ENCODE measurements around the gene PEX14.

- TF ChIP-seq, protein P1, sequence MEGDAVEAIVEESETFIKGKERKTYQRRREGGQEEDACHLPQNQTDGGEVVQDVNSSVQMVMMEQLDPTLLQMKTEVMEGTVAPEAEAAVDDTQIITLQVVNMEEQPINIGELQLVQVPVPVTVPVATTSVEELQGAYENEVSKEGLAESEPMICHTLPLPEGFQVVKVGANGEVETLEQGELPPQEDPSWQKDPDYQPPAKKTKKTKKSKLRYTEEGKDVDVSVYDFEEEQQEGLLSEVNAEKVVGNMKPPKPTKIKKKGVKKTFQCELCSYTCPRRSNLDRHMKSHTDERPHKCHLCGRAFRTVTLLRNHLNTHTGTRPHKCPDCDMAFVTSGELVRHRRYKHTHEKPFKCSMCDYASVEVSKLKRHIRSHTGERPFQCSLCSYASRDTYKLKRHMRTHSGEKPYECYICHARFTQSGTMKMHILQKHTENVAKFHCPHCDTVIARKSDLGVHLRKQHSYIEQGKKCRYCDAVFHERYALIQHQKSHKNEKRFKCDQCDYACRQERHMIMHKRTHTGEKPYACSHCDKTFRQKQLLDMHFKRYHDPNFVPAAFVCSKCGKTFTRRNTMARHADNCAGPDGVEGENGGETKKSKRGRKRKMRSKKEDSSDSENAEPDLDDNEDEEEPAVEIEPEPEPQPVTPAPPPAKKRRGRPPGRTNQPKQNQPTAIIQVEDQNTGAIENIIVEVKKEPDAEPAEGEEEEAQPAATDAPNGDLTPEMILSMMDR (IDR thresholded peaks at IDR 0.05; ENCODE audit: low read depth, low read length) = no peak
- TF ChIP-seq EZH2phosphoT487 (IDR thresholded peaks at IDR 0.05; ENCODE audit: low read depth) = no peak
Measured at GRCh38 chr1:10617931-10618885, 143.5 kb downstream of the PEX14 start.

All from OCI-LY3 (cell line).